Common myeloid progenitor, CD34-positive (primary cell): ENCODE data around the gene TUBA4A.

ENCODE experiments used
- CTCF ChIA-PET: fragments of 350-600 bp; sonication (Branson Sonifier 250); formaldehyde crosslinking; loops from one replicate; lab custom pipeline; 2021; ENCODE audit warnings: antibody characterized with exemption; lab: Charles Lee
- POLR2A ChIA-PET: fragments of 350-600 bp; sonication (Branson Sonifier 250); formaldehyde crosslinking; loops from one replicate; lab custom pipeline; 2021; ENCODE audit warnings: antibody characterized with exemption; lab: Charles Lee
- DNase-seq, 3 donors: peaks; one replicate each; pipeline versions ENCODE4 v3.0.0 to v3.0.0-alpha.2; 2013
- H3K27ac ChIP-seq, 2 experiments: 1 replicate in 1 of 2; 2 replicates in 1 of 2; pipeline ENCODE4 v1.7.0; 2013; ENCODE audit warnings: inconsistent platforms in 2 of 2, low read length in 2 of 2, mild to moderate bottlenecking in 2 of 2, low read depth in 1 of 2, moderate library complexity in 1 of 2; ENCODE audit not compliant: severe bottlenecking in 2 of 2, insufficient read depth in 1 of 2, poor library complexity in 1 of 2
- H3K27me3 ChIP-seq, 5 experiments: replicated peaks in 2 of 5; 1 replicate in 3 of 5; 2 replicates in 2 of 5; pipeline versions ENCODE4 v1.6.1 to v1.7.0; 2013; ENCODE audit warnings: low read length in 4 of 5, mild to moderate bottlenecking in 2 of 5, moderate library complexity in 2 of 5, inconsistent platforms in 1 of 5; ENCODE audit not compliant: insufficient read depth in 5 of 5, control insufficient read depth in 4 of 5
- H3K36me3 ChIP-seq, 4 experiments: 1 replicate in 2 of 4; 2 replicates in 2 of 4; pipeline versions ENCODE4 v1.6.1 to v1.7.0; 2013; ENCODE audit warnings: low read length in 3 of 4, control low read depth in 1 of 4, mild to moderate bottlenecking in 1 of 4; ENCODE audit not compliant: control insufficient read depth in 4 of 4, insufficient read depth in 4 of 4
- H3K4me1 ChIP-seq, 4 experiments: 1 replicate in 3 of 4; 2 replicates in 1 of 4; pipeline versions ENCODE4 v1.6.1 to v1.7.1; 2013; ENCODE audit warnings: low read length in 3 of 4, mild to moderate bottlenecking in 3 of 4, control low read depth in 1 of 4, inconsistent platforms in 1 of 4, moderate library complexity in 1 of 4; ENCODE audit not compliant: control insufficient read depth in 4 of 4, insufficient read depth in 4 of 4; ENCODE audit errors: control extremely low read depth in 1 of 4
- H3K4me3 ChIP-seq, 7 experiments: 1 replicate in 4 of 7; 2 replicates in 3 of 7; pipeline versions ENCODE4 v1.5.1 to v1.7.0; 2013; ENCODE audit warnings: mild to moderate bottlenecking in 7 of 7, low read length in 6 of 7, moderate library complexity in 6 of 7, inconsistent platforms in 2 of 7, low read depth in 2 of 7, control low read depth in 1 of 7; ENCODE audit not compliant: insufficient read depth in 4 of 7, control insufficient read depth in 1 of 7; ENCODE audit errors: extremely low read depth in 1 of 7
- H3K9me3 ChIP-seq, 5 experiments: 1 replicate in 4 of 5; 2 replicates in 1 of 5; pipeline versions ENCODE4 v1.6.1 to v1.7.1; 2013; ENCODE audit warnings: low read length in 4 of 5, mild to moderate bottlenecking in 2 of 5, inconsistent platforms in 1 of 5, low read depth in 1 of 5, moderate library complexity in 1 of 5; ENCODE audit not compliant: control insufficient read depth in 4 of 5, insufficient read depth in 2 of 5; ENCODE audit errors: control extremely low read depth in 1 of 5
- WGBS: methylation state at CpG from one replicate; pipeline ENCODE4 v1.1.5; 2013; ENCODE audit not compliant: insufficient coverage; 5-methylcytosine and 5-hydroxymethylcytosine counted together

Gene TUBA4A

GRCh38 chr2:219286436-219287115 is 32.9 kb upstream of the TUBA4A start:
- no peaks in the 10 kb centered on the region for H3K9me3 ChIP-seq
- H3K4me1 ChIP-seq: no peaks in the 10 kb centered on the region
- no peaks in the 10 kb centered on the region for H3K27me3 ChIP-seq
- 91% methylated on average over 5 of the region's 12 CpGs for WGBS
- H3K4me3 ChIP-seq: no peak overlapping the region
- no peak for DNase-seq
- H3K27ac ChIP-seq: no peak overlapping the region
- CTCF ChIA-PET: interaction anchor here (1.3 to 18.3 kb wide), 2 partner anchors 9 to 13 kb away, joined by 6 to 381 read pairs; no protein-coding TSS in a partner anchor
- peaks cover 2 to 36% (median 14%) of the 10 kb centered on the region in 4 experiments for H3K36me3 ChIP-seq
- POLR2A ChIA-PET: no interaction called here

- DNase-seq: no peak
- Histone ChIP-seq H3K4me1 (no peaks in the 10 kb centered on the region), H3K36me3 (peaks cover 2 to 37% (median 16%) of the 10 kb centered on the region in 4 experiments), H3K4me3 (no peak overlapping the region), H3K9me3 (no peaks in the 10 kb centered on the region), H3K27me3 (no peaks in the 10 kb centered on the region), H3K27ac (no peak overlapping the region)
- POLR2A ChIA-PET: no interaction called here
- 96% methylated on average over 11 of the region's 17 CpGs for WGBS
- CTCF ChIA-PET: interaction anchor here (1.3 to 18.3 kb wide), 2 partner anchors 9 to 13 kb away, joined by 6 to 381 read pairs; no protein-coding TSS in a partner anchor
Observed at GRCh38 chr2:219285894-219286425, 32.2 kb upstream of the TUBA4A start.

- Histone ChIP-seq H3K36me3 (peaks cover 2 to 37% (median 16%) of the 10 kb centered on the region in 4 experiments), H3K9me3 (no peaks in the 10 kb centered on the region), H3K4me3 (no peak overlapping the region), H3K27ac (no peak overlapping the region), H3K4me1 (peaks cover 0 to 4% (median 2%) of the 10 kb centered on the region in 4 experiments), H3K27me3 (no peaks in the 10 kb centered on the region)
- ChIA-PET POLR2A (no interaction called here), CTCF (interaction anchor here (0.9 to 18.3 kb wide), 2 partner anchors 10 to 44 kb away, joined by 3 to 381 read pairs; no protein-coding TSS in a partner anchor)
- 100% methylated on average over 6 of the region's 12 CpGs for WGBS
- DNase-seq: no peak
Observed at GRCh38 chr2:219285373-219285735, 31.6 kb upstream of the TUBA4A start.

- Histone ChIP-seq H3K4me3 (no peak overlapping the region), H3K36me3 (peaks cover 2 to 37% (median 17%) of the 10 kb centered on the region in 4 experiments), H3K9me3 (no peaks in the 10 kb centered on the region), H3K4me1 (peaks cover 0 to 10% (median 8%) of the 10 kb centered on the region in 4 experiments), H3K27ac (no peak overlapping the region), H3K27me3 (no peaks in the 10 kb centered on the region)
- CTCF ChIA-PET: interaction anchor here (0.8 to 18.3 kb wide), 6 partner anchors 9 to 67 kb away, joined by 3 to 381 read pairs (median 4); partner anchors contain the start of gene TUBA4A
- 100% methylated on average over 12 of the region's 16 CpGs for WGBS
- DNase-seq: no peak
- POLR2A ChIA-PET: no interaction called here
Observed at GRCh38 chr2:219284501-219285372, 31.0 kb upstream of the TUBA4A start.

GRCh38 chr2:219282943-219283581 is 29.3 kb upstream of the TUBA4A start:
- H3K27me3 ChIP-seq: no peaks in the 10 kb centered on the region
- no peaks in the 10 kb centered on the region for H3K9me3 ChIP-seq
- DNase-seq: no peak
- no peak overlapping the region for H3K27ac ChIP-seq
- H3K4me3 ChIP-seq: no peak overlapping the region
- peaks cover 6 to 23% (median 21%) of the 10 kb centered on the region in 4 experiments for H3K4me1 ChIP-seq
- ChIA-PET CTCF (interaction anchor here (1.1 to 18.3 kb wide), 3 partner anchors 12 to 69 kb away, joined by 3 to 381 read pairs (median 4); no protein-coding TSS in a partner anchor), POLR2A (no interaction called here)
- H3K36me3 ChIP-seq: peaks cover 2 to 37% (median 17%) of the 10 kb centered on the region in 4 experiments
- 96% methylated on average over 16 of the region's 17 CpGs for WGBS

GRCh38 chr2:219282375-219282774 is 28.7 kb upstream of the TUBA4A start:
- no peak for DNase-seq
- Histone ChIP-seq H3K4me1 (peaks cover 8 to 30% (median 27%) of the 10 kb centered on the region in 4 experiments), H3K27me3 (no peaks in the 10 kb centered on the region), H3K27ac (no peak overlapping the region), H3K36me3 (peaks cover 2 to 37% (median 17%) of the 10 kb centered on the region in 4 experiments), H3K9me3 (no peaks in the 10 kb centered on the region), H3K4me3 (no peak overlapping the region)
- 92% methylated on average over 1 of the region's 5 CpGs for WGBS
- ChIA-PET POLR2A (no interaction called here), CTCF (interaction anchor here (1.1 to 18.3 kb wide), 3 partner anchors 13 to 36 kb away, joined by 3 to 381 read pairs (median 3); no protein-coding TSS in a partner anchor)
